ENCODE data around the gene EBF3. TPM values are rescaled to one million over a fixed set of nuclear protein-coding genes. Genes with fewer than 3 reads are reported as not detected.

Gene EBF3
- total and polyA plus RNA-seq, 7 donors, result 1.2 to 8.9 (median 4.5) TPM; not detected in 1

GRCh38 chr10:129892548-129893052 lies 71.5 kb downstream of the EBF3 start:
- intact Hi-C loops (cut with DNase I), result no loop called here
- H3K27ac ChIP-seq, result peak overlapping the region in 1 of 4 donors; percentile 14
- peaks cover 0 to 24% (median 0%) of the 10 kb centered on the region in 3 donors for H3K27me3 ChIP-seq
- no peak for TF ChIP-seq POLR2A (IDR thresholded peaks at IDR 0.05)
- no peak for TF ChIP-seq POLR2AphosphoS5 (IDR thresholded peaks at IDR 0.05)
- no peak for TF ChIP-seq CTCF (IDR thresholded peaks at IDR 0.05)
- H3K4me3 ChIP-seq, result no peak overlapping the region
- H3K4me1 ChIP-seq, result no peaks in the 10 kb centered on the region
- H3K9me3 ChIP-seq, result no peaks in the 10 kb centered on the region
- H3K36me3 ChIP-seq, result no peaks in the 10 kb centered on the region
- DNase-seq, result no peak
- WGBS, 2 donors, result 82 to 87% methylated on average over 18 of the region's 18 CpGs

GRCh38 chr10:129891806-129892205 lies 72.3 kb downstream of the EBF3 start:
- no peak for DNase-seq
- peaks cover 0 to 17% (median 0%) of the 10 kb centered on the region in 3 donors for H3K27me3 ChIP-seq
- no peaks in the 10 kb centered on the region for H3K36me3 ChIP-seq
- no peak for TF ChIP-seq POLR2AphosphoS5 (IDR thresholded peaks at IDR 0.05)
- TF ChIP-seq POLR2A (IDR thresholded peaks at IDR 0.05), result no peak
- H3K9me3 ChIP-seq, result no peaks in the 10 kb centered on the region
- no peaks in the 10 kb centered on the region for H3K4me1 ChIP-seq
- WGBS, 2 donors, result 83 to 86% methylated on average over 13 of the region's 13 CpGs
- intact Hi-C loops (cut with DNase I), result no loop called here
- H3K4me3 ChIP-seq, result no peak overlapping the region
- H3K27ac ChIP-seq, result peak overlapping the region in 1 of 4 donors; percentile 49

- no peaks in the 10 kb centered on the region for H3K36me3 ChIP-seq
- WGBS, 2 donors, result 88 to 91% methylated on average over 15 of the region's 15 CpGs
- TF ChIP-seq POLR2A (IDR thresholded peaks at IDR 0.05) (no peak), CTCF (IDR thresholded peaks at IDR 0.05) (no peak), EP300 (IDR thresholded peaks at IDR 0.05) (no peak), POLR2AphosphoS5 (IDR thresholded peaks at IDR 0.05) (no peak)
- no peaks in the 10 kb centered on the region for H3K9me3 ChIP-seq
- intact Hi-C loops (cut with DNase I), result no loop called here
- no peak overlapping the region for H3K27ac ChIP-seq
- DNase-seq, result no peak
- H3K27me3 ChIP-seq, result peaks cover 0 to 11% (median 0%) of the 10 kb centered on the region in 3 donors
- no peaks in the 10 kb centered on the region for H3K4me1 ChIP-seq
- no peak overlapping the region for H3K4me3 ChIP-seq
Observed at GRCh38 chr10:129890170-129890569, 73.9 kb downstream of the EBF3 start.

GRCh38 chr10:129888784-129889616 lies 75.1 kb downstream of the EBF3 start:
- DNase-seq, result no peak
- Histone ChIP-seq H3K27ac (no peak overlapping the region), H3K36me3 (no peaks in the 10 kb centered on the region), H3K4me1 (no peaks in the 10 kb centered on the region), H3K27me3 (peaks cover 0 to 3% (median 0%) of the 10 kb centered on the region in 3 donors), H3K9me3 (no peaks in the 10 kb centered on the region), H3K4me3 (no peak overlapping the region)
- intact Hi-C loops (cut with DNase I), result no loop called here
- WGBS, 2 donors, result 40 to 53% methylated on average over 22 of the region's 22 CpGs
- TF ChIP-seq POLR2AphosphoS5 (IDR thresholded peaks at IDR 0.05) (no peak), CTCF (IDR thresholded peaks at IDR 0.05) (peak in 3 of 4 experiments; percentile 13 to 49 (median 42))

DNA sequence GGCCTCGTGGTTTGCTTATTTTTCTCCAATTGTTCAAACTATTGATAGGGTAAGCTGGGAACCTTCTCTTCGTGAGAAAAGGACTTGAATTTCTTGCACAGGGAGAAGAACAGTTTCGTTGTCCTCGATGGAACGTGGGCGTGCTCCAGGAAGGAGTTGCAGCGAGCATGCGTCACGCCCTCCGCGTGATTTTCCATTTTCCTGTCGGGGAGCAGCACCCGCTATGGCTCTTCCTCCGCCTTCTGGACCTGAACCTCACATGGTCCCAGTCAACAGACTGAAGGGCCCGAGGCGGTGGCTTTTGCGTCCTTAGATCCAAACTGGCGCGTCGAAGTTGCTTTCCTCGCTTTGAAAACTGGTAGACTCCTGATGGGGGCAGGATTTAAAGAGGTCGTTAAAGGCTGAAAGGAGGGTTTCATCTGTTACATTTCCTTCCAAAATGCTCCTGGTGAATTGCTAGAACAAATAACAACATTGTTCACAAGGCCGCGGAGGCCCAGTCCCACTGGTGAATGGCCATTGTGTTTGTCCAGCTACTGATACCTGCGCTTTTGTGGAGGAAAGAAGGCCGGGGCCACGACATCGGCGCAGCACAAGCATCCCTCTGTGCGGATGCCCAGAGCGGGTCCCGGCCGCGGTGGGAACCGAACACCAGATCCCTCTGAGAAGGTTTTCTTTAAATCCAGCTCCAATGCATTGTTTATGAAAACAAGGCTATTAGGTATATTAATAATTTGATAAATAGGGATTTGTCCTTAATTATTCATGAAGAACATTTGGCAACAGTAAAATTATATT lies 75.9 kb downstream of the EBF3 start:
- H3K27me3 ChIP-seq, result peaks cover 0 to 3% (median 0%) of the 10 kb centered on the region in 3 donors
- TF ChIP-seq POLR2A (IDR thresholded peaks at IDR 0.05) (no peak), EP300 (IDR thresholded peaks at IDR 0.05) (no peak), CTCF (IDR thresholded peaks at IDR 0.05) (no peak), POLR2AphosphoS5 (IDR thresholded peaks at IDR 0.05) (no peak)
- H3K9me3 ChIP-seq, result no peaks in the 10 kb centered on the region
- H3K36me3 ChIP-seq, result no peaks in the 10 kb centered on the region
- intact Hi-C loops (cut with DNase I), result no loop called here
- WGBS, 2 donors, result 95% methylated on average over 35 of the region's 35 CpGs
- H3K4me3 ChIP-seq, result no peak overlapping the region
- H3K27ac ChIP-seq, result no peak overlapping the region
- H3K4me1 ChIP-seq, result no peaks in the 10 kb centered on the region
- DNase-seq, result no peak

Measured in sigmoid colon (tissue), 7 donors.